Psoas muscle (tissue), 8 donors: ENCODE measurements around the gene ASH1L. TPM values are rescaled to one million over a fixed set of nuclear protein-coding genes. Genes with fewer than 3 reads are reported as not detected.

Source experiments
- ATAC-seq, 4 donors: fragments of 200-7000 bp; cut with Tn5 transposase; one replicate each; pipeline ENCODE4 v1.9.1; 2020; ENCODE audit warnings: moderate library complexity in 3 of 4, mild to moderate bottlenecking in 2 of 4
- DNase-seq, 2 donors: peaks; one replicate each; pipeline ENCODE4 v3.0.0-alpha.2; 2020
- H3K27ac ChIP-seq: fragments of 200-600 bp; one replicate; pipeline ENCODE4 v1.8.0; 2022
- H3K27me3 ChIP-seq, 3 donors: fragments of 200-600 bp in 1 of 3; one replicate each; pipeline versions ENCODE4 v1.6.1 to v1.8.0; 2013 to 2022; ENCODE audit warnings: low read length in 2 of 3, mild to moderate bottlenecking in 2 of 3, moderate library complexity in 1 of 3; ENCODE audit not compliant: insufficient read depth in 3 of 3
- H3K36me3 ChIP-seq, 2 donors: fragments of 200-600 bp in 1 of 2; one replicate each; pipeline versions ENCODE4 v1.6.1 to v1.8.0; 2013 to 2022; ENCODE audit warnings: low read depth in 1 of 2, mild to moderate bottlenecking in 1 of 2, moderate library complexity in 1 of 2; ENCODE audit not compliant: insufficient read depth in 1 of 2
- H3K4me1 ChIP-seq: fragments of 200-600 bp; one replicate; pipeline ENCODE4 v1.8.0; 2022
- H3K4me3 ChIP-seq: fragments of 200-600 bp; one replicate; pipeline ENCODE4 v1.8.0; 2022; ENCODE audit warnings: mild to moderate bottlenecking
- H3K9me3 ChIP-seq: fragments of 200-600 bp; one replicate; pipeline ENCODE4 v1.8.0; 2022
- WGBS, 3 donors: extraction: QIAGEN DNeasy Blood & Tissue Kit; methylation state at CpG; one replicate each; pipeline versions ENCODE4 v1.1.6 to v1.1.7; 2013; 5-methylcytosine and 5-hydroxymethylcytosine counted together
- intact Hi-C, 2 donors: fragments of 100-400 bp; cut with DNase I; formaldehyde crosslinking; loops; one replicate each; pipeline versions ENCODE4 v1.11.0 to v1.14.2; 2022
- polyA plus RNA-seq, 3 donors: library from polyadenylated mRNA; stranded (reverse); fragments of 200-250 nt; gene quantifications; one replicate each; pipeline ENCODE4 v1.2.3, GENCODE V29; 2013
- total RNA-seq, 4 donors: library from RNA; stranded (reverse); fragmentation: NEBNext Ultra II Directional in 2 of 4; extraction: Animal tissue kit (Norgen Biotek cat#: 25700) in 2 of 4; gene quantifications; one replicate each; pipeline versions ENCODE4 v1.2.1 to v1.2.4, GENCODE V29; 2021 to 2023
- TF ChIP-seq, protein P1 (sequence below): fragments of 200-600 bp; IDR thresholded peaks from one replicate; pipeline ENCODE4 v1.8.0; 2022; ENCODE audit warnings: antibody characterized with exemption
- donor health status: healthy with polysubstance abuse.
- donor health status: DM: no; HTN: no; CAD: no; lungs with moderate emphysema.
- donor health status: Bipolar disorder and iron deficiency.
- donor health status: healthy.
- donor health status: DM: yes; HTN: yes; CAD: no.
- donor health status: DM: no; HTN: no; CAD: no.
- donor health status: DM: no; HTN: no; CAD: no.
- donor health status: DM: yes; HTN: yes; CAD: no.

The ASH1L gene
- total and polyA plus RNA-seq, 7 donors = 6.5 to 52.0 (median 41.6) TPM

DNA sequence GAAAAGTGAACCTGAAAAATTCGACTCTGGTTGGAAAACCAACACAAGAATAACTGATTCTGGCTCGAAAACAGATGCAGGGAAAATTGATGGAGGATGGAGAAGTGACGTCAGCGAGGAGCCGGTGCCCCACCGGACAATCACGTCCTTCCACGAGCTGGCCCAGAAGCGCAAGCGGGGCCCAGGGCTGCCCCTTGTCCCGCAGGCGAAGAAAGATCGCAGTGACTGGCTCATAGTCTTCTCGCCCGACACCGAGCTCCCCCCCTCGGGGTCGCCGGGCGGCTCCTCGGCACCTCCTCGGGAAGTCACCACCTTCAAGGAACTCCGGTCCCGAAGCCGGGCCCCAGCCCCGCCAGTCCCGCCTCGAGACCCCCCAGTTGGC lies 240.0 kb downstream of the ASH1L start:
- H3K4me3 ChIP-seq = peak overlapping the region; percentile 96
- DNase-seq (peak in 1 of 2 donors; percentile 62), ATAC-seq (no peak)
- H3K27ac ChIP-seq = peak overlapping the region; percentile 82
- H3K27me3 ChIP-seq = no peaks in the 10 kb centered on the region
- TF ChIP-seq, protein P1, sequence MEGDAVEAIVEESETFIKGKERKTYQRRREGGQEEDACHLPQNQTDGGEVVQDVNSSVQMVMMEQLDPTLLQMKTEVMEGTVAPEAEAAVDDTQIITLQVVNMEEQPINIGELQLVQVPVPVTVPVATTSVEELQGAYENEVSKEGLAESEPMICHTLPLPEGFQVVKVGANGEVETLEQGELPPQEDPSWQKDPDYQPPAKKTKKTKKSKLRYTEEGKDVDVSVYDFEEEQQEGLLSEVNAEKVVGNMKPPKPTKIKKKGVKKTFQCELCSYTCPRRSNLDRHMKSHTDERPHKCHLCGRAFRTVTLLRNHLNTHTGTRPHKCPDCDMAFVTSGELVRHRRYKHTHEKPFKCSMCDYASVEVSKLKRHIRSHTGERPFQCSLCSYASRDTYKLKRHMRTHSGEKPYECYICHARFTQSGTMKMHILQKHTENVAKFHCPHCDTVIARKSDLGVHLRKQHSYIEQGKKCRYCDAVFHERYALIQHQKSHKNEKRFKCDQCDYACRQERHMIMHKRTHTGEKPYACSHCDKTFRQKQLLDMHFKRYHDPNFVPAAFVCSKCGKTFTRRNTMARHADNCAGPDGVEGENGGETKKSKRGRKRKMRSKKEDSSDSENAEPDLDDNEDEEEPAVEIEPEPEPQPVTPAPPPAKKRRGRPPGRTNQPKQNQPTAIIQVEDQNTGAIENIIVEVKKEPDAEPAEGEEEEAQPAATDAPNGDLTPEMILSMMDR = no peak
- H3K4me1 ChIP-seq = peaks cover 24% of the 10 kb centered on the region
- H3K36me3 ChIP-seq = peaks cover 0 to 30% of the 10 kb centered on the region in 2 donors
- no peaks in the 10 kb centered on the region for H3K9me3 ChIP-seq
- intact Hi-C loops = loop anchor here (2.0 to 10.0 kb wide), 5 partner anchors 45 to 272 kb away; partner anchors contain the start of gene HCN3 (in 2 of the 2)
- WGBS, 3 donors = 3 to 7% (median 6%) methylated on average over 22 to 28 of the region's 28 CpGs

GRCh38 chr1:155321639-155322503 lies 240.7 kb downstream of the ASH1L start:
- no peak for ATAC-seq
- intact Hi-C loops = loop anchor here (2.0 to 10.0 kb wide), 5 partner anchors 45 to 273 kb away; partner anchors contain the start of gene HCN3 (in 2 of the 2)
- no peak for DNase-seq
- WGBS, 3 donors = 33 to 36% (median 34%) methylated on average over 27 of the region's 27 CpGs
- Histone ChIP-seq H3K27ac (peak overlapping the region; percentile 82), H3K27me3 (no peaks in the 10 kb centered on the region), H3K4me3 (peak overlapping the region; percentile 96), H3K36me3 (peaks cover 0 to 28% of the 10 kb centered on the region in 2 donors), H3K4me1 (peaks cover 24% of the 10 kb centered on the region), H3K9me3 (no peaks in the 10 kb centered on the region)
- TF ChIP-seq, protein P1 = no peak

DNA sequence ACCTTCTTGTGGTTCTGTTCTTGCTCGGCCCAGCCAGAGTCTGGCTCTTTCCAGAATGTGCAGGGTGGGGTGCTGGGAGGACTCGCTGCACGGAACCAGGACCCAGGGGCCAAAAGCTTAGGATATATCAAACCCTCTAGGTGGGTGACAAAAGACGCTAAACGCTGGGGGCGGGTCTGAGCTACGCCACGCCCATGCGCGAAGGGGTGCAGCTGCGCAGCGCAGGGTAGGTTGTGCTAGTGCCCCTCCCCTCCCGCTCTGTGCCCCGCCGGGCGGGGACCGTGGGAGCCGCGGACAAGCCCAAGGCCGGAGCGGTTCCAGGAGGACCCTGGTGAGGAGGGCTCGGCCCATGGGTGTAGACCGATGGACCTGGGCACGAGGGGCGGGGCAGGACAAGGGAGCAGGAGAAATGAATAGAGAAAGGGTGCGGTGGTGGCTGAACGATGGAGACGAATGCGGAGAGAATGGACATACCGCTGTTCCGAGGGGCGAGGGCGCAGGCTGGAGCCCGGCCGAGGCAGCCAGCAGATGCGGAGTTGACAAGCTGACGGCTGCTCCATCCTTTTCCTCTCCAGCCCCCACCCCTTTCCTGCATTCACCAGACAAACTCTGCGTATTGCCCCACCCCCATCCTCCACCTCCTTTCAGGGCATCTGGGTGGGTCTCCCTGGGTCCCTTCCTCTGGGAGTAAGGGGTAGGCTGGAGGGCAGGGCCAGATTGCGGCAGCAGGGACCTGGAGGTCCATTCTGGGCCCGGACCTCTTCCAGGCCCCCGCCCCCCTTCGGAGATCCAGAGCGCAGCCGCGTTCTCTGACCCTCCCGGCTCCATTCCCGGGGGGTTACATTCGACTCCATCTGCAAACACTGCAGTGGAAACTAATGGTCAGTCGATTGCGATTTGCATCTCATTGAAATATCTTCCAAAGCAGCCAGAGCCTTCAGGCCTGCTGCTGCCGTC lies 241.7 kb downstream of the ASH1L start, which contains the start of gene RUSC1:
RUSC1 (plus strand) TSS at position 234 of the 957 bp plus-strand sequence. CDS start 880 bp downstream, outside the sequence.
- Histone ChIP-seq H3K4me3 (peak within 1 kb of the TSS; percentile 96), H3K4me1 (peaks cover 24% of the 10 kb centered on the region), H3K27me3 (no peaks in the 10 kb centered on the region), H3K9me3 (no peaks in the 10 kb centered on the region), H3K27ac (peak within 1 kb of the TSS; percentile 82), H3K36me3 (peaks cover 0 to 20% of the 10 kb centered on the region in 2 donors)
- TF ChIP-seq, protein P1 = no peak
- 9 to 12% (median 10%) methylated on average over 41 to 51 of the region's 51 CpGs for WGBS, 3 donors
- ATAC-seq (peak; percentile 20 to 41 (median 30)), DNase-seq (peak; percentile 81 to 88)
- intact Hi-C loops = loop anchor here (5.0 to 10.0 kb wide), 3 partner anchors 44 to 274 kb away; partner anchors contain the start of gene HCN3 (in 1 of the 2)

GRCh38 chr1:155320252-155320651 lies 242.4 kb downstream of the ASH1L start:
- no peak for ATAC-seq
- 35 to 36% (median 36%) methylated on average over 11 of the region's 11 CpGs for WGBS, 3 donors

More at GRCh38 chr1:155320252-155320651, 242.4 kb downstream of the ASH1L start:
- DNase-seq = no peak
- peak overlapping the region; percentile 9 for H3K27ac ChIP-seq
- TF ChIP-seq, protein P1 = no peak
- intact Hi-C loops = loop anchor here (5.0 to 10.0 kb wide), 3 partner anchors 43 to 275 kb away; partner anchors contain the start of gene HCN3 (in 1 of the 2)
- H3K27me3 ChIP-seq = no peaks in the 10 kb centered on the region
- H3K36me3 ChIP-seq = peaks cover 0 to 24% of the 10 kb centered on the region in 2 donors
- no peaks in the 10 kb centered on the region for H3K9me3 ChIP-seq
- peak overlapping the region; percentile 96 for H3K4me3 ChIP-seq
- peaks cover 22% of the 10 kb centered on the region for H3K4me1 ChIP-seq
